Neural crest cell (in vitro differentiated cells): ENCODE measurements around the gene DNAH12. TPM values are rescaled to one million over a fixed set of nuclear protein-coding genes. Genes with fewer than 3 reads are reported as not detected.

Source experiments
- DNase-seq: peaks from one replicate; pipeline ENCODE4 v3.0.0; 2021; ENCODE audit warnings: low read depth, mixed read lengths, low spot score
- H3K27ac Mint-ChIP-seq: one replicate; pipeline ENCODE4 v1.8.0; 2021; ENCODE audit warnings: mild to moderate bottlenecking, mixed read lengths; ENCODE audit not compliant: unreplicated experiment
- H3K27me3 Mint-ChIP-seq: 2 replicates; pipeline ENCODE4 v1.8.0; 2021; ENCODE audit warnings: low read depth, mild to moderate bottlenecking, mixed read lengths
- H3K36me3 Mint-ChIP-seq: 2 replicates; pipeline ENCODE4 v1.8.0; 2021; ENCODE audit warnings: low read depth, mild to moderate bottlenecking, mixed read lengths
- H3K4me1 Mint-ChIP-seq: 2 replicates; pipeline ENCODE4 v1.8.0; 2021; ENCODE audit warnings: mixed read lengths
- H3K4me3 Mint-ChIP-seq: one replicate; pipeline ENCODE4 v1.8.0; 2021; ENCODE audit warnings: mild to moderate bottlenecking, mixed read lengths
- H3K9me3 Mint-ChIP-seq: 2 replicates; pipeline ENCODE4 v1.8.0; 2021; ENCODE audit warnings: mixed read lengths
- total RNA-seq: library from RNA; stranded (reverse); gene quantifications from 2 replicates; pipeline ENCODE4 v1.2.1, GENCODE V29; 2021
- TF ChIP-seq, protein P1 (sequence below): fragments of 200-600 bp; sonication (generic); conservative IDR thresholded peaks from 2 replicates; pipeline ENCODE4 v1.5.0; 2021; ENCODE audit warnings: antibody characterized with exemption, mild to moderate bottlenecking

The DNAH12 gene
- total RNA-seq, 1 donor from 2014 or later: 0.09 TPM

DNA sequence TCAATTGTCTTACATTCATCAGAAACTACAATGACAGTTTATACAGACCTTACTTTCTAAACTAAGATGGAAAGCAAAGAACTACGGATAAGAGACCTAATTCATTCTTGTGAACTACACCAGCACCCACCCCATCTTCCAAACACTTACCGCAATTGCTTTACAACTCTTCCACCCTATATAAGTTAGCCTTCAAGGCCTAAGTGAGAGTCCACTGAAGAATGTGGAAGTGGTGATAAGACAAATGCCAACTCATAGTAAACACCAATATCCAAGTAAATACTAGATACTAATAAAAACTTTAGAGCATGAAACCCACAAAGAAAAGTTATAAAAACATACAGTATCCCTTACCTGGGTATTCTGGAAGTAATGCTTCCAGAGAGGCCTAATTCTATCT lies 39.4 kb upstream of the DNAH12 start:
- no peaks in the 10 kb centered on the region for H3K4me1 Mint-ChIP-seq
- no peak overlapping the region for H3K4me3 Mint-ChIP-seq
- no peaks in the 10 kb centered on the region for H3K9me3 Mint-ChIP-seq
- no peak overlapping the region for H3K27ac Mint-ChIP-seq
- DNase-seq: no peak
- TF ChIP-seq, protein P1, sequence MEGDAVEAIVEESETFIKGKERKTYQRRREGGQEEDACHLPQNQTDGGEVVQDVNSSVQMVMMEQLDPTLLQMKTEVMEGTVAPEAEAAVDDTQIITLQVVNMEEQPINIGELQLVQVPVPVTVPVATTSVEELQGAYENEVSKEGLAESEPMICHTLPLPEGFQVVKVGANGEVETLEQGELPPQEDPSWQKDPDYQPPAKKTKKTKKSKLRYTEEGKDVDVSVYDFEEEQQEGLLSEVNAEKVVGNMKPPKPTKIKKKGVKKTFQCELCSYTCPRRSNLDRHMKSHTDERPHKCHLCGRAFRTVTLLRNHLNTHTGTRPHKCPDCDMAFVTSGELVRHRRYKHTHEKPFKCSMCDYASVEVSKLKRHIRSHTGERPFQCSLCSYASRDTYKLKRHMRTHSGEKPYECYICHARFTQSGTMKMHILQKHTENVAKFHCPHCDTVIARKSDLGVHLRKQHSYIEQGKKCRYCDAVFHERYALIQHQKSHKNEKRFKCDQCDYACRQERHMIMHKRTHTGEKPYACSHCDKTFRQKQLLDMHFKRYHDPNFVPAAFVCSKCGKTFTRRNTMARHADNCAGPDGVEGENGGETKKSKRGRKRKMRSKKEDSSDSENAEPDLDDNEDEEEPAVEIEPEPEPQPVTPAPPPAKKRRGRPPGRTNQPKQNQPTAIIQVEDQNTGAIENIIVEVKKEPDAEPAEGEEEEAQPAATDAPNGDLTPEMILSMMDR: no peak
- H3K36me3 Mint-ChIP-seq: peaks cover 2% of the 10 kb centered on the region
- H3K27me3 Mint-ChIP-seq: no peaks in the 10 kb centered on the region

DNA sequence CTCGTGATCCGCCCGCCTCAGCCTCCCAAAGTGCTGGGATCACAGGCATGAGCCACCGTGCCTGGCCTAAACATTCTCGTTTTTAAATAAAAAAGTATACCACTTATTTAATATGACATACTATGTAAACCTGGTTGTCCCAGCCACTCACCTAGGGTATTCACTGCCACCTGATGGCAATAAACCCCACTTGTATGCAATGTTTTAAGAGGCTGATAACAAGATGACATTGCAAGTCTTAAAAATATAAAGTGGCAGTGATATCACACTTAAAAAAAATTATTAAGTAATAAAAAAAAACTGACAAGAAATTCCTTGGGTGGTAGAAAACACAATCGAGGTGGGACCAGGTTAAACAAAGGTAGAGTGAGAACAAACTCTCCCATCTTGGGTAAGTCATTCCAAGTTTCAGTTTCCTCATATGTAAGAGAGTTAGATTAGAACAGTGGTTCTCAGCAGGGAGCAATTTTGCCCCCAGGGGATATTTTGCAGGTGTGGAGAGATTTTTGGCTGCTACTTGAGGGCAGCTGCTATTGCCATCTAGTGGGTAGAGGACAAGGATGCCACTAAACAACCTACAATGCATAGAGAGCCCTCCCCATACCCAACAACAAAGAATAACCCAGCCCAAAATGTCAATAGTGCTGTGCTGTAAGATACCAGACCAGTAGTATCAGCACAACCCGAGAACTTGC lies 38.5 kb upstream of the DNAH12 start:
- TF ChIP-seq, protein P1: peak; percentile 51
- H3K27me3 Mint-ChIP-seq: no peaks in the 10 kb centered on the region
- H3K4me3 Mint-ChIP-seq: no peak overlapping the region
- H3K4me1 Mint-ChIP-seq: no peaks in the 10 kb centered on the region
- DNase-seq: no peak
- H3K36me3 Mint-ChIP-seq: peaks cover 2% of the 10 kb centered on the region
- no peaks in the 10 kb centered on the region for H3K9me3 Mint-ChIP-seq
- H3K27ac Mint-ChIP-seq: no peak overlapping the region

DNA sequence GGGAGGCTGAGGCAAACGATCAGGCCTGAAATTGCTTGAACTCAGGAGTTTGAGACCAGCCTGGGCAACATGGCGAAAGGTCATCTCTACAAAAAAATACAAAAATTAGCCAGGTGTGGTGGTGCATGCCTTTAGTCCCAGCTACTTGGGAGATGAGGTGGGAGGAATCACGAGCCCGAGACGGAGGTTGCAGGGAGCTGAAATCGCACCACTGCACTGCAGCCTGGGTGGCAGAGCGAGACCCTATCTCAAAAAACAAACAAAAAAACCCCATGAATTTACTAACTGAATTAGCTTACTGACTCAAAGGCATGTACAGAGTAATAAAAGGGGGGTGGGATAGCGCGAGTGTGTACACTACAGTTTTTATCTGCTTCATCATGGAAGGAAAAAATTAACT lies 33.7 kb upstream of the DNAH12 start:
- no peak overlapping the region for H3K4me3 Mint-ChIP-seq
- no peak overlapping the region for H3K27ac Mint-ChIP-seq
- H3K36me3 Mint-ChIP-seq: peaks cover 11% of the 10 kb centered on the region
- no peaks in the 10 kb centered on the region for H3K4me1 Mint-ChIP-seq
- DNase-seq: no peak
- no peaks in the 10 kb centered on the region for H3K9me3 Mint-ChIP-seq
- TF ChIP-seq, protein P1: no peak
- H3K27me3 Mint-ChIP-seq: no peaks in the 10 kb centered on the region

DNA sequence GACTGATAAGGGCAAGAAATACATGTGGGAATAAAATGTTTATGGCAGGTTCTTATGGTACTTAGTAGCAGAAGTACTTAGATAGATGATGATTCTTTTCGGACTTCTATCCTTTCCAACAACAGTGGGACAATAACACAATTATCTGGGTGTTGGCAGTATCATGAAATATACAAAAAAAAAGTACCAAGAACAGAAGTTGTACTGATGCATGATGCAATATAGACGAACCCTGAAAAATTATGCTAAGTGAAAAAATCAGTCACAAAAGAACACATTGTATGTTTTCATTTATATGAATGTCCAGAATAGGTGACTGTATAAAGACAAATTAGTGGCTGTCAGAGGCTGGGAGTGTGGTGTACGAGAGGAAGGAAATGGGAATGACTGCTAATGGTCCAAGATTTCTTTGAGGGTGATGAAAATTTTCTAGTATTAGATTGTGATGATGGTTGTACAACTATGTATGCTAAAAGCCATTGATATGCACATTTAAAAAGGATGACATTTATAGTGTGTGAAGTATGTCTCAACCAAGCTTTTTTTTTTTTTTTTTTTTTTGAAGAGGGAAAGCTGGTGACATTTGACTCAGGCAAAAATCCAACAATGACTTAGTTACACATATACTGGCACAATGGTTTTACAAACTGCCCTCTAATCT lies 32.0 kb upstream of the DNAH12 start:
- Mint-ChIP-seq H3K9me3 (no peaks in the 10 kb centered on the region), H3K36me3 (peaks cover 16% of the 10 kb centered on the region), H3K4me3 (no peak overlapping the region), H3K27ac (no peak overlapping the region), H3K4me1 (no peaks in the 10 kb centered on the region), H3K27me3 (no peaks in the 10 kb centered on the region)
- DNase-seq: no peak
- TF ChIP-seq, protein P1: no peak

DNA sequence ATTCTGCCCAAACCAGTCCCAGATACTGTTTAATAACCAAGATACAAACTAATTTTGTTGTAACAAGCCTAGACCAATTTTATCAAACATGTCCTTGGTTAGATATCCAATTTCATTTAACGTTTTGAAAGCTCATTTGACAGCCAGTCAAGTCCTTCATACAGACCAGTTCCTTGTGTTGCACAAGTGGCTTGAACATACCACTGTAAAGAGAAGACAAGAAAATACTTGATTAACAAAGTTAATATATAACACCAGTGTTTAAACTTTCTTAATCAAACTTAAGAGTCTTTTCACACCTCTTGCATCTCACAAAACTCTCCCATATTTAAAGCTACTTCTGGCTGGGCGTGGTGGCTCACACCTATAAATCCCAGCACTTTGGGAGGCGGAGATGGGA lies 28.0 kb upstream of the DNAH12 start:
- H3K36me3 Mint-ChIP-seq: peaks cover 16% of the 10 kb centered on the region
- no peak overlapping the region for H3K4me3 Mint-ChIP-seq
- no peak overlapping the region for H3K27ac Mint-ChIP-seq
- no peaks in the 10 kb centered on the region for H3K27me3 Mint-ChIP-seq
- H3K9me3 Mint-ChIP-seq: no peaks in the 10 kb centered on the region
- H3K4me1 Mint-ChIP-seq: no peaks in the 10 kb centered on the region
- TF ChIP-seq, protein P1: no peak
- DNase-seq: no peak
